ENCODE data around the gene REPS1. TPM values are rescaled to one million over a fixed set of nuclear protein-coding genes. Genes with fewer than 3 reads are reported as not detected.

The REPS1 gene
- polyA plus RNA-seq, 1 of the 3 experiments (the other 2 are of a cell fraction): 26.2 TPM

GRCh38 chr6:138963119-138963518, 24.9 kb downstream of the REPS1 start (continued):
- no peak for TF ChIP-seq USF1 (IDR thresholded peaks at IDR 0.05; ENCODE audit: borderline replicate concordance, low read depth)

- Histone ChIP-seq H2AFZ (ENCODE audit: low read depth) (no peak overlapping the region), H3K9me2 (no peaks in the 10 kb centered on the region), H3F3A (replicated peaks; ENCODE audit: insufficient read depth) (peaks cover 5% of the 10 kb centered on the region), H3K4me1 (ENCODE audit: control insufficient read depth in 1 of 2, insufficient read depth in 2 of 2, low read depth in 1 of 2, low read length in 1 of 2) (peaks cover 0 to 11% of the 10 kb centered on the region in 2 experiments; a peak in 1 of 4 replicates), H4K20me1 (ENCODE audit: insufficient read depth) (0 out of 2 replicates have a peak, but pooled peaks cover 3% of the 10 kb centered on the region), H3K9me3 (no peaks in the 10 kb centered on the region), H3K9ac (no peak overlapping the region), H3K36me3 (replicated peaks in 1 of 2; ENCODE audit: control insufficient read depth in 1 of 2, insufficient read depth in 2 of 2, low read length in 1 of 2) (no peaks in the 10 kb centered on the region), H3K27me3 (ENCODE audit: insufficient read depth) (no peaks in the 10 kb centered on the region), H3K79me2 (ENCODE audit: insufficient read depth) (peaks cover 81% of the 10 kb centered on the region), H3K4me3 (ENCODE audit: low read depth in 2 of 2, low read length in 1 of 2) (no peak overlapping the region), H3K4me2 (no peak overlapping the region), H3K27ac (ENCODE audit: low read depth in 2 of 2, low read length in 1 of 2) (no peak overlapping the region)
- WGBS (ENCODE audit: low lambda C conversion rate): 96% methylated on average over 3 of the region's 3 CpGs
- DNase-seq: no peak
- no peak for TF ChIP-seq RXRA (IDR thresholded peaks at IDR 0.05; ENCODE audit: borderline replicate concordance, low read depth)
- TF ChIP-seq CTCF (IDR thresholded peaks at IDR 0.05): no peak
- no peak for TF ChIP-seq USF2 (IDR thresholded peaks at IDR 0.05; ENCODE audit: borderline replicate concordance, low read depth, low read length)
- TF ChIP-seq FOXJ3 (CRISPR knock-in tag; IDR thresholded peaks at IDR 0.05): no peak
- TF ChIP-seq MAX (IDR thresholded peaks at IDR 0.05; ENCODE audit: low read depth): no peak
- TF ChIP-seq ZBTB33 (IDR thresholded peaks at IDR 0.05; ENCODE audit: borderline replicate concordance, low read depth): no peak
- TF ChIP-seq RFX5 (IDR thresholded peaks at IDR 0.05; ENCODE audit: low read length): no peak
- no peak for TF ChIP-seq FOXM1 (IDR thresholded peaks at IDR 0.05; ENCODE audit: low read depth)
- TF ChIP-seq TCF12 (IDR thresholded peaks at IDR 0.05): no peak
- TF ChIP-seq RAD21 (IDR thresholded peaks at IDR 0.05; ENCODE audit: low read length): no peak
- TF ChIP-seq TAF1 (IDR thresholded peaks at IDR 0.05; ENCODE audit: borderline replicate concordance, low read depth, low read length): no peak
- TF ChIP-seq POLR2AphosphoS5 (IDR thresholded peaks at IDR 0.05; ENCODE audit: low read depth, low read length): no peak
- TF ChIP-seq NRF1 (IDR thresholded peaks at IDR 0.05; ENCODE audit: low read depth, low read length): no peak
- no peak for TF ChIP-seq JUND (IDR thresholded peaks at IDR 0.05)
- no peak for TF ChIP-seq MEF2A (IDR thresholded peaks at IDR 0.05; ENCODE audit: borderline replicate concordance, low read depth)
- no peak for TF ChIP-seq NFIC (IDR thresholded peaks at IDR 0.05; ENCODE audit: borderline replicate concordance)
- no peak for TF ChIP-seq EP300 (IDR thresholded peaks at IDR 0.05; ENCODE audit: borderline replicate concordance in 1 of 2, low read depth in 1 of 2, low read length in 1 of 2)
- ChIA-PET CTCF (no interaction called here), POLR2A (no interaction called here)
These were observed 28.5 kb downstream of the REPS1 start for GRCh38 chr6:138959521-138959920.
